H1 (cell line): ENCODE measurements around the gene SND1. TPM values are rescaled to one million over a fixed set of nuclear protein-coding genes. Genes with fewer than 3 reads are reported as not detected.

Experiments
- CTCF ChIA-PET: fragments of 300-600 bp; sonication (Branson Sonifier 250); formaldehyde crosslinking; loops from one replicate; lab custom pipeline; 2021; ENCODE audit not compliant: partially characterized antibody; lab: Charles Lee
- POLR2A ChIA-PET: fragments of 300-600 bp; sonication (Branson Sonifier 250); formaldehyde crosslinking; loops from one replicate; lab custom pipeline; 2021; ENCODE audit warnings: inconsistent platforms; ENCODE audit not compliant: partially characterized antibody; lab: Charles Lee
- DNase-seq, 2 experiments: peaks; one replicate each; pipeline versions ENCODE4 v3.0.0 to v3.0.0-alpha.2; 2010 to 2022; ENCODE audit warnings: low spot score in 2 of 2, low read depth in 1 of 2, mixed read lengths in 1 of 2
- FAIRE-seq: peaks from 2 replicates; lab custom pipeline; 2011; peaks lifted over from hg19 to GRCh38; lab: Jason Lieb, UNC
- H2AFZ ChIP-seq: 2 replicates; pipeline ENCODE4 v1.8.1; 2012; ENCODE audit warnings: low read length, inconsistent platforms
- H2AK5ac ChIP-seq: 2 replicates; pipeline ENCODE4 v1.6.1; 2013; ENCODE audit warnings: low read depth, low read length
- H2BK120ac ChIP-seq: replicated peaks from 2 replicates; pipeline ENCODE3; 2013; ENCODE audit warnings: low read depth, low read length, inconsistent platforms
- H2BK12ac ChIP-seq: 2 replicates; pipeline ENCODE4 v1.6.1; 2013; ENCODE audit warnings: low read depth, low read length
- H2BK15ac ChIP-seq: 2 replicates; pipeline ENCODE4 v1.6.1; 2013; ENCODE audit warnings: low read length
- H2BK20ac ChIP-seq: 2 replicates; pipeline ENCODE4 v1.6.1; 2013; ENCODE audit warnings: low read length
- H2BK5ac ChIP-seq: 2 replicates; pipeline ENCODE4 v1.6.1; 2013; ENCODE audit warnings: low read depth, low read length
- H3K14ac ChIP-seq: 2 replicates; pipeline ENCODE4 v1.6.1; 2013; ENCODE audit warnings: inconsistent platforms; ENCODE audit not compliant: insufficient read length
- H3K18ac ChIP-seq: 2 replicates; pipeline ENCODE4 v1.6.1; 2013; ENCODE audit warnings: low read length; ENCODE audit errors: extremely low read depth
- H3K23ac ChIP-seq: 2 replicates; pipeline ENCODE4 v1.6.1; 2013; ENCODE audit warnings: inconsistent platforms; ENCODE audit not compliant: insufficient read length
- H3K23me2 ChIP-seq: 2 replicates; pipeline ENCODE4 v1.6.1; 2013; ENCODE audit warnings: low read depth, low read length
- H3K27ac ChIP-seq: 2 replicates; pipeline ENCODE4 v1.6.1; 2011; ENCODE audit warnings: low read depth, low read length, inconsistent platforms
- H3K27me3 ChIP-seq, 4 experiments: replicated peaks in 1 of 4; 1 replicate in 1 of 4; 2 replicates in 3 of 4; pipeline versions ENCODE4 v1.6.1 to v1.8.1; 2011 to 2013; ENCODE audit warnings: low read length in 3 of 4, mild to moderate bottlenecking in 3 of 4, inconsistent platforms in 2 of 4, mixed read lengths in 2 of 4, moderate library complexity in 1 of 4; ENCODE audit not compliant: control insufficient read depth in 3 of 4, insufficient read depth in 3 of 4; ENCODE audit errors: extremely low read depth in 1 of 4
- H3K36me3 ChIP-seq, 4 experiments: 2 replicates each; pipeline versions ENCODE4 v1.6.1 to v1.8.1; 2011 to 2013; ENCODE audit warnings: mild to moderate bottlenecking in 4 of 4, low read length in 3 of 4, moderate library complexity in 2 of 4, control low read depth in 1 of 4, inconsistent platforms in 1 of 4; ENCODE audit not compliant: insufficient read depth in 4 of 4, control insufficient read depth in 2 of 4
- H3K4ac ChIP-seq: replicated peaks from 2 replicates; pipeline ENCODE3; 2013; ENCODE audit warnings: low read length, low read depth, mixed read lengths, inconsistent platforms; ENCODE audit not compliant: insufficient read length
- H3K4me1 ChIP-seq, 4 experiments: replicated peaks in 1 of 4; 1 replicate in 1 of 4; 2 replicates in 3 of 4; pipeline versions ENCODE4 v1.6.1 to v1.8.1; 2011 to 2013; ENCODE audit warnings: low read length in 3 of 4, inconsistent platforms in 2 of 4, mixed read lengths in 1 of 4; ENCODE audit not compliant: insufficient read depth in 4 of 4, control insufficient read depth in 3 of 4
- H3K4me2 ChIP-seq, 2 experiments: 2 replicates each; pipeline versions ENCODE4 v1.6.1 to v1.8.1; 2011 to 2013; ENCODE audit warnings: low read depth in 2 of 2, low read length in 2 of 2, control low read depth in 1 of 2, inconsistent platforms in 1 of 2, mild to moderate bottlenecking in 1 of 2; ENCODE audit not compliant: insufficient read depth in 1 of 2
- H3K4me3 ChIP-seq, 4 experiments: fragments of 200-600, 300-600 bp in 1 of 4; sonication (generic), shearing (Covaris generic), sonication (Bioruptor Twin) in 1 of 4; 2 replicates each; pipeline versions ENCODE4 v1.5.1 to v1.8.1; 2011 to 2016; ENCODE audit warnings: low read length in 4 of 4, low read depth in 3 of 4, control low read depth in 2 of 4, inconsistent platforms in 2 of 4, mild to moderate bottlenecking in 2 of 4, mixed read lengths in 1 of 4, moderate library complexity in 1 of 4; ENCODE audit not compliant: insufficient read depth in 2 of 4; ENCODE audit errors: extremely low read depth in 1 of 4
- H3K56ac ChIP-seq: replicated peaks from 2 replicates; pipeline ENCODE3; 2013; ENCODE audit warnings: low read depth, mild to moderate bottlenecking, mixed read lengths, low read length, inconsistent platforms; ENCODE audit not compliant: insufficient read length
- H3K79me1 ChIP-seq: 2 replicates; pipeline ENCODE4 v1.6.1; 2013; ENCODE audit warnings: low read depth, low read length, control low read depth
- H3K79me2 ChIP-seq, 2 experiments: 2 replicates each; pipeline versions ENCODE4 v1.6.1 to v1.8.1; 2012 to 2013; ENCODE audit warnings: low read length in 2 of 2, mild to moderate bottlenecking in 2 of 2, inconsistent platforms in 1 of 2; ENCODE audit not compliant: insufficient read depth in 2 of 2, control insufficient read depth in 1 of 2
- H3K9ac ChIP-seq, 4 experiments: replicated peaks in 1 of 4; 1 replicate in 1 of 4; 2 replicates in 3 of 4; pipeline versions ENCODE4 v1.6.1 to v1.8.1; 2011 to 2013; ENCODE audit warnings: low read depth in 3 of 4, low read length in 3 of 4, control low read depth in 2 of 4, mild to moderate bottlenecking in 2 of 4, moderate library complexity in 2 of 4, inconsistent platforms in 1 of 4; ENCODE audit errors: extremely low read depth in 1 of 4
- H3K9me3 ChIP-seq, 2 experiments: 2 replicates each; pipeline versions ENCODE4 v1.6.1 to v1.8.1; 2012 to 2013; ENCODE audit warnings: mild to moderate bottlenecking in 2 of 2, moderate library complexity in 2 of 2, control low read depth in 1 of 2, inconsistent platforms in 1 of 2, low read depth in 1 of 2, low read length in 1 of 2, mixed read lengths in 1 of 2; ENCODE audit not compliant: insufficient read depth in 2 of 2
- H4K20me1 ChIP-seq, 2 experiments: replicated peaks in 1 of 2; 2 replicates each; pipeline versions ENCODE3 to v1.8.1; 2011 to 2013; ENCODE audit warnings: inconsistent platforms in 2 of 2, low read length in 2 of 2, mild to moderate bottlenecking in 1 of 2; ENCODE audit not compliant: insufficient read depth in 2 of 2, control insufficient read depth in 1 of 2
- H4K5ac ChIP-seq: 2 replicates; pipeline ENCODE4 v1.6.1; 2013; ENCODE audit warnings: low read length, low read depth, mixed read lengths, inconsistent platforms; ENCODE audit not compliant: insufficient read length
- H4K8ac ChIP-seq: 2 replicates; pipeline ENCODE4 v1.8.0; 2013; ENCODE audit warnings: mild to moderate bottlenecking, moderate library complexity, low read length, inconsistent platforms; ENCODE audit not compliant: insufficient read depth; ENCODE audit errors: extremely low read depth
- H4K91ac ChIP-seq: replicated peaks from 2 replicates; pipeline ENCODE3; 2013; ENCODE audit warnings: low read length, mixed read lengths, inconsistent platforms; ENCODE audit not compliant: insufficient read length
- ASH2L ChIP-seq: fragments of 200-600, 300-600 bp; sonication (generic); IDR thresholded peaks from one replicate; pipeline ENCODE4 v1.7.1; 2017; ENCODE audit warnings: low read length
- CTBP2 ChIP-seq: IDR thresholded peaks from 2 replicates; pipeline ENCODE4 v1.7.0; 2011; ENCODE audit warnings: borderline replicate concordance, mild to moderate bottlenecking, moderate library complexity, mixed read lengths, low read length; ENCODE audit not compliant: insufficient read depth, insufficient read length
- HDAC6 ChIP-seq: IDR thresholded peaks from one replicate; pipeline ENCODE4 v1.7.1; 2012; ENCODE audit warnings: low read depth, mild to moderate bottlenecking, inconsistent platforms, low read length, moderate library complexity
- NRF1 ChIP-seq: IDR thresholded peaks from 2 replicates; pipeline ENCODE4 v1.6.1; 2011; ENCODE audit warnings: mild to moderate bottlenecking, low read depth, low read length, improper control_type of control experiment
- RFX5 ChIP-seq: IDR thresholded peaks from 2 replicates; pipeline ENCODE4 v1.6.1; 2011; ENCODE audit warnings: low read depth, low read length, improper control_type of control experiment, borderline replicate concordance
- SIRT6 ChIP-seq: IDR thresholded peaks from one replicate; pipeline ENCODE4 v1.7.1; 2012; ENCODE audit warnings: low read length, inconsistent platforms
- SRF ChIP-seq: IDR thresholded peaks from 2 replicates; pipeline ENCODE4 v1.6.1; 2011; ENCODE audit warnings: mild to moderate bottlenecking, low read depth, low read length, moderate library complexity
- WGBS, 2 experiments: shearing (Covaris generic) in 1 of 2; methylation state at CpG; one replicate each; pipeline versions ENCODE4 v1.1.6 to v1.1.7; 2013 to 2015; ENCODE audit warnings: low lambda C conversion rate in 2 of 2, mixed read lengths in 2 of 2, inconsistent platforms in 1 of 2, low coverage in 1 of 2, missing lambda C conversion rate in 1 of 2; ENCODE audit not compliant: insufficient replicate concordance in 2 of 2, insufficient coverage in 1 of 2, insufficient read length in 1 of 2; ENCODE audit errors: extremely low coverage in 1 of 2, missing lambda C conversion rate in 1 of 2; 5-methylcytosine and 5-hydroxymethylcytosine counted together
- polyA plus RNA-seq, 7 experiments: library from polyadenylated mRNA; depleted of rRNA in 3 of 7; stranded (reverse) in 5 of 7; unstranded in 2 of 7; fragments of >200 nt in 5 of 7; fragments of 200-250 nt in 2 of 7; gene quantifications; 1 replicate in 5 of 7; 2 replicates in 1 of 7; 4 replicates in 1 of 7; pipeline versions ENCODE4 v1.2.1 to v1.2.3, GENCODE V29; 2011 to 2013; ENCODE audit warnings: missing spikeins in 2 of 7, mixed read lengths in 2 of 7
- total RNA-seq: library from RNA; stranded (reverse); fragmentation: NEBNext Ultra II Directional; extraction: Animal tissue kit (Norgen Biotek cat#: 25700); gene quantifications from 2 replicates; pipeline ENCODE4 v1.2.1, GENCODE V29; 2021

The SND1 gene
- total and polyA plus RNA-seq, 2 of the 8 experiments (the other 6 are each of a cell fraction or from before 2014, with no cell fraction given): 122 to 290 TPM

DNA sequence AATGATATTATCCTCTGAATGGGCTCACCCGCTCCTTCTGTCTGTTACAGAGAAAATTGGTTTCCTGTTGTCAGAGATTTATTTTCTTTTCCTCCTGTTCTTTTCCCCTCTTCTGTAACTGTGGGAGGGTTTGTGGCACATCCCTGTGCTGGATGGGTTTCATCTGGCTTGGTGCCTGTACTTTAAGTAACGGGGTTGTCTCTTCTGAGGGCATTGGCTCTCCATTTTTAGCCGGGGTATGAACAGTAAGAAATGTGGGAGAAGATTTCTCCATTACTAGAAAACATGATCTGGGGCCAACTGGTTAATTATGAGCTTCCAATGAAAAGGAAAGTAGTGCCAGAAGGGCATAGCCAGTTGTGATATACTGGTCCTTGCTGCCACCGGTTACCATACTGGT, 142.6 kb downstream of the SND1 start:
- no peak overlapping the region for H4K91ac ChIP-seq
- CTCF ChIA-PET: interaction anchor here (0.6 to 7.4 kb wide), 11 partner anchors 12 to 195 kb away, joined by 3 to 91 read pairs (median 4); no protein-coding TSS in a partner anchor
- H3K79me1 ChIP-seq: peaks cover 12% of the 10 kb centered on the region
- H3K9ac ChIP-seq: no peak overlapping the region
- H2BK20ac ChIP-seq: no peak overlapping the region
- no peak overlapping the region for H2BK12ac ChIP-seq
- no peak overlapping the region for H3K27ac ChIP-seq
- H2AFZ ChIP-seq: no peak overlapping the region
- H3K27me3 ChIP-seq: no peaks in the 10 kb centered on the region
- no peak overlapping the region for H2BK120ac ChIP-seq
- no peaks in the 10 kb centered on the region; a peak in 2 of 8 replicates for H3K36me3 ChIP-seq
- H3K23ac ChIP-seq: no peak overlapping the region
- H3K14ac ChIP-seq: no peak overlapping the region
- no peak overlapping the region for H2BK15ac ChIP-seq
- H2BK5ac ChIP-seq: no peak overlapping the region
- POLR2A ChIA-PET: no interaction called here
- peaks cover 4 to 11% (median 5%) of the 10 kb centered on the region in 4 experiments; a peak in 6 of 7 replicates for H3K4me1 ChIP-seq
- peaks cover 12 to 14% of the 10 kb centered on the region in 2 experiments for H4K20me1 ChIP-seq
- no peak overlapping the region for H4K5ac ChIP-seq
- 91% methylated on average over 4 of the region's 4 CpGs; no CpG with 5 or more reads in 1 of the 2 experiments for WGBS, 2 experiments
- H3K56ac ChIP-seq: no peak overlapping the region
- FAIRE-seq: no peak
- no peak overlapping the region for H3K4me2 ChIP-seq
- no peak overlapping the region for H3K4me3 ChIP-seq
- H3K9me3 ChIP-seq: no peaks in the 10 kb centered on the region
- DNase-seq: no peak
- no peak overlapping the region for H4K8ac ChIP-seq
- no peak overlapping the region for H3K4ac ChIP-seq
- peaks cover 3 to 67% of the 10 kb centered on the region in 2 experiments; a peak in 3 of 4 replicates for H3K79me2 ChIP-seq
- H3K23me2 ChIP-seq: no peaks in the 10 kb centered on the region
- H3K18ac ChIP-seq: no peak overlapping the region
- H2AK5ac ChIP-seq: no peak overlapping the region
- TF ChIP-seq HDAC6 (no peak), NRF1 (no peak), RFX5 (no peak), CTBP2 (no peak), ASH2L (no peak), SIRT6 (no peak), SRF (no peak)
